Thoracic aorta (tissue), 2 donors: ENCODE results near the gene STT3B. TPM values are rescaled to one million over a fixed set of nuclear protein-coding genes. Genes with fewer than 3 reads are reported as not detected.

Source experiments
- ATAC-seq: fragments of 150-250 bp; one replicate; pipeline ENCODE4 v1.8.0; 2017; ENCODE audit warnings: low read depth; ENCODE audit not compliant: insufficient number of reproducible peaks, low FRiP score
- DNase-seq: peaks from one replicate; pipeline ENCODE4 v3.0.0-alpha.2; 2020; ENCODE audit warnings: low spot score
- H3K27ac ChIP-seq, 2 donors: fragments of 200-600 bp; sonication (generic); 1 replicate in 1 of 2; 2 replicates in 1 of 2; pipeline ENCODE4 v1.5.1; 2016; ENCODE audit warnings: mild to moderate bottlenecking in 2 of 2, moderate library complexity in 2 of 2
- H3K27me3 ChIP-seq: fragments of 200-600 bp; sonication (generic); replicated peaks from 2 replicates; pipeline ENCODE4 v1.6.0; 2016; ENCODE audit warnings: mild to moderate bottlenecking; ENCODE audit not compliant: insufficient read depth
- H3K36me3 ChIP-seq: fragments of 200-600 bp; sonication (generic); one replicate; pipeline ENCODE4 v1.5.1; 2016
- H3K4me1 ChIP-seq, 2 donors: fragments of 200-600 bp; sonication (generic); 1 replicate in 1 of 2; 2 replicates in 1 of 2; pipeline versions ENCODE4 v1.5.1 to v1.6.0; 2016; ENCODE audit warnings: low read depth in 2 of 2, mild to moderate bottlenecking in 1 of 2; ENCODE audit not compliant: control insufficient read depth in 1 of 2
- H3K4me3 ChIP-seq: fragments of 200-600 bp; sonication (generic); 2 replicates; pipeline ENCODE4 v1.5.1; 2016; ENCODE audit warnings: mild to moderate bottlenecking
- H3K9me3 ChIP-seq: fragments of 200-600 bp; sonication (generic); 2 replicates; pipeline ENCODE4 v1.5.1; 2016
- total RNA-seq, 2 donors: library from RNA; depleted of rRNA; stranded (reverse); fragments of >200 nt; gene quantifications; one replicate each; pipeline versions ENCODE4 v1.1.0 to v1.2.3, GENCODE V29; 2016
- TF ChIP-seq, protein P1 (sequence below): fragments of 200-600 bp; sonication (generic); IDR thresholded peaks from one replicate; pipeline ENCODE4 v1.5.1; 2019; ENCODE audit warnings: antibody characterized with exemption

STT3B gene
- total RNA-seq, 2 donors from 2014 or later, result 99.0 to 126 TPM

DNA sequence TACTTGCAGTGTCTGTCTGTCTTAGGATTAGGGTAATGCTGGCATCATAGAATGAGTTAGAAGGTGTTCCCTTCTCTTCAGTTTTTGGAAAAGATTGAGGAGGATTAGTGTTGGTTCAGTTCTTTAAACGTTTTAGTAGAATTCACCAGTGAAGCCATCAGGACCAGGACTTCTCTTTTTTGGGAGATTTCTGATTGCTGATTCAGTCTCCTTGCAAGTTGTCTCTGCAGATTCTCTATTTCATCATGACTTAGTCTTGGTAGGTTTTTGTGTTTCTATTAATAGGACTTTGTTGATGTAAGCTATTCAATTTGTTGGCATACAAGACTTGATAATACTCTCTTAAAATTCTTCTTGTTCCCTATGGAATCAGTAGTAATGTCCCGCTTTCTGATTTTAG is 48.9 kb downstream of the STT3B start:
- H3K27ac ChIP-seq, result no peak overlapping the region
- ATAC-seq (no peak), DNase-seq (no peak)
- no peaks in the 10 kb centered on the region for H3K27me3 ChIP-seq
- H3K4me3 ChIP-seq, result no peak overlapping the region
- no peaks in the 10 kb centered on the region for H3K36me3 ChIP-seq
- peaks cover 7 to 26% of the 10 kb centered on the region in 2 donors for H3K4me1 ChIP-seq
- no peaks in the 10 kb centered on the region for H3K9me3 ChIP-seq
- TF ChIP-seq, protein P1, sequence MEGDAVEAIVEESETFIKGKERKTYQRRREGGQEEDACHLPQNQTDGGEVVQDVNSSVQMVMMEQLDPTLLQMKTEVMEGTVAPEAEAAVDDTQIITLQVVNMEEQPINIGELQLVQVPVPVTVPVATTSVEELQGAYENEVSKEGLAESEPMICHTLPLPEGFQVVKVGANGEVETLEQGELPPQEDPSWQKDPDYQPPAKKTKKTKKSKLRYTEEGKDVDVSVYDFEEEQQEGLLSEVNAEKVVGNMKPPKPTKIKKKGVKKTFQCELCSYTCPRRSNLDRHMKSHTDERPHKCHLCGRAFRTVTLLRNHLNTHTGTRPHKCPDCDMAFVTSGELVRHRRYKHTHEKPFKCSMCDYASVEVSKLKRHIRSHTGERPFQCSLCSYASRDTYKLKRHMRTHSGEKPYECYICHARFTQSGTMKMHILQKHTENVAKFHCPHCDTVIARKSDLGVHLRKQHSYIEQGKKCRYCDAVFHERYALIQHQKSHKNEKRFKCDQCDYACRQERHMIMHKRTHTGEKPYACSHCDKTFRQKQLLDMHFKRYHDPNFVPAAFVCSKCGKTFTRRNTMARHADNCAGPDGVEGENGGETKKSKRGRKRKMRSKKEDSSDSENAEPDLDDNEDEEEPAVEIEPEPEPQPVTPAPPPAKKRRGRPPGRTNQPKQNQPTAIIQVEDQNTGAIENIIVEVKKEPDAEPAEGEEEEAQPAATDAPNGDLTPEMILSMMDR, result no peak

DNA sequence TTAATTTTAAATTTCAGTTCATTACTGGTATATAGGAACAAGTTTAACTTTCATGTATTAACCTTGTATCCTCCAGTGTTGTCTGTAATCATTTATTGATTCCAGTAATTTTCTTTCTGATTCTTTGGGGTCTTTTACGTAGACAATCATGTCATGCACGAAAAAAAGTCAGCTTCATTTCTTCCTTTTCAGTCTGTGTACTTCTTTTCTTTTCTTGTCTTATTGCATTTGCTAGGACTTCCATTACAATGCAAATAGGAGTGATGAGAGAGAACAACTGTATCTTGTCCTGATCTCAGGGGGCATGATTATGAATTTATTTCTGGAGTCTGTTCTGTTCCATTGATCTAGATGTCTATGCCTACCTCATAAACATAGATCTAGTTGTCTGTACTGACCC is 56.5 kb downstream of the STT3B start:
- Histone ChIP-seq H3K27ac (no peak overlapping the region), H3K4me1 (no peaks in the 10 kb centered on the region), H3K4me3 (no peak overlapping the region), H3K9me3 (no peaks in the 10 kb centered on the region), H3K27me3 (no peaks in the 10 kb centered on the region), H3K36me3 (peaks cover under 1% of the 10 kb centered on the region)
- TF ChIP-seq, protein P1, result no peak
- ATAC-seq (no peak), DNase-seq (no peak)

DNA sequence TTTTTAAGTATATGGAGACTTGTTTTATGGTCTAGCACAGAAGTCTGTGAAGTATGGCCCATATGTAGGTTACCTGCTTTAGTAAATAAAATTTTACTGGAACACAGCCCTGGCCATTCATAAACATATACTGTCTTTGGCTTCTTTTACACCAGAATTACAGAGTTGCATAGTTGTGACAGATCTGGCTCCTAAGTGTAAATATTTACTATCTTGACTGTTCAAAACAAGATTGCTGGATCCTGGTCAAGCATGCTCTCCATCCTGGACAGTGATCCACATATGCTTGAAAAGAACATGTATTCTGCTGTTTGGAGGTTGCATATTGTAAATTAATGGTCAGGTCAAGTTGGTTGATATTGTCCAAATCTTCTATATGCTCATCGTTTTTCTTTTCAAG is 57.9 kb downstream of the STT3B start:
- no peak for ATAC-seq
- TF ChIP-seq, protein P1, result no peak
- Histone ChIP-seq H3K4me3 (no peak overlapping the region), H3K36me3 (peaks cover 8% of the 10 kb centered on the region), H3K27me3 (no peaks in the 10 kb centered on the region), H3K4me1 (no peaks in the 10 kb centered on the region), H3K27ac (no peak overlapping the region), H3K9me3 (no peaks in the 10 kb centered on the region)
- no peak for DNase-seq

DNA sequence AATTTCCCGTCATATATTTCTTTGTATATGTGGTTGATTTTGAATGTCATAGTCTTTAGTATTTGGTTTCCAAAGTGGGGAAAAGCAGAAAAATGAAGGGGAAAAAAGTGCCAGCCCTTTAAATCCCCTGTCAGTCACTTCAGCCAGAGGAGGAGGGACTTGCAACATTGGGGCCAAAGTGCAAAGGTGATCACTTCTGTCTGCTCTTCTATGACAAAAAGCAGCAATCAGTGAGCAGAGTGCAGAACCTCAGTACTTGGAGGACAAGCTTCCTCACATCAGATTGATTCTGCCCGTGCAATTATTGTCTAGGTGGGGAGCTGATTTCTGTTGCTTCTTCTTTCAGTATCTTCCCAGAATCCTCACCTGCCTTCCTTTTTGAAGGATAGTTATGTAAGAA is 60.0 kb downstream of the STT3B start:
- H3K4me1 ChIP-seq, result no peaks in the 10 kb centered on the region
- peaks cover 8% of the 10 kb centered on the region for H3K36me3 ChIP-seq
- TF ChIP-seq, protein P1, result no peak
- H3K27me3 ChIP-seq, result no peaks in the 10 kb centered on the region
- H3K27ac ChIP-seq, result no peak overlapping the region
- H3K9me3 ChIP-seq, result no peaks in the 10 kb centered on the region
- no peak for DNase-seq
- H3K4me3 ChIP-seq, result no peak overlapping the region
- no peak for ATAC-seq

DNA sequence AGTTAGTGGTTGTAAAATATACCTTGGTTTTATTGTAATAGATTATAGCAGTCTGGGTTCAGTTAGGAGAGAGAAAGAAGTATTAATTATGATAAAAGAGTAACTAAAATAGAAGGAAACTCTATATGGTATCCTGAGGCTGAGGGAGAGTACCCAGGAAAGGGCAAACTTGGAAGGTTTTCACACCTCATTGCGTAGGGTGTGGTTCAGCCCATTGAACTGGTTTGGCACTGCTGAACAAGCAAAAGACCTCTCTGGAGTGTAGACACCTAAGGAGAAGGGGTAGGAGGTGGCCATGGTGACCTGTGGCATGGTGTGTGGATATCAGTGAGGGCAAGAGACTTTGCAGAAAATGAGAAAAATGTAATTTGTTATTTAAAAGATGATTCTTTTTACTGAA is 63.5 kb downstream of the STT3B start:
- ATAC-seq (no peak), DNase-seq (no peak)
- no peaks in the 10 kb centered on the region for H3K4me1 ChIP-seq
- no peaks in the 10 kb centered on the region for H3K27me3 ChIP-seq
- H3K36me3 ChIP-seq, result peaks cover 8% of the 10 kb centered on the region
- no peak overlapping the region for H3K4me3 ChIP-seq
- no peaks in the 10 kb centered on the region for H3K9me3 ChIP-seq
- H3K27ac ChIP-seq, result no peak overlapping the region
- TF ChIP-seq, protein P1, result no peak
